Activated CD4-positive, alpha-beta T cell treated with anti-CD3 and anti-CD28 coated beads, Interleukin-2, amount 10 ng/mL, durations not matched to agents 7 days and 5 days (primary cell): ENCODE results near the gene LONP2. TPM values are rescaled to one million over a fixed set of nuclear protein-coding genes. Genes with fewer than 3 reads are reported as not detected.
A peak's percentile ranks its signal among the peaks of the same experiment; 100 is the strongest.

Experiments
- CTCF ChIA-PET: fragments of 350-600 bp; sonication (Branson Sonifier 250); formaldehyde crosslinking; loops from one replicate; lab custom pipeline; 2021; ENCODE audit warnings: antibody characterized with exemption; lab: Charles Lee
- POLR2A ChIA-PET: fragments of 350-600 bp; sonication (Branson Sonifier 250); formaldehyde crosslinking; loops from one replicate; lab custom pipeline; 2021; ENCODE audit warnings: antibody characterized with exemption; lab: Charles Lee
- DNase-seq: peaks from one replicate; pipeline ENCODE4 v3.0.0-alpha.2; 2020
- H3K27ac Mint-ChIP-seq: one replicate; pipeline ENCODE4 v1.8.0; 2021; ENCODE audit warnings: mild to moderate bottlenecking, moderate library complexity, mixed read lengths
- H3K27me3 Mint-ChIP-seq: one replicate; pipeline ENCODE4 v1.8.0; 2021; ENCODE audit warnings: mixed read lengths
- H3K36me3 Mint-ChIP-seq: one replicate; pipeline ENCODE4 v1.8.0; 2021; ENCODE audit warnings: low read depth, mixed read lengths
- H3K4me1 Mint-ChIP-seq: one replicate; pipeline ENCODE4 v1.8.0; 2021; ENCODE audit warnings: mixed read lengths
- H3K4me3 Mint-ChIP-seq: one replicate; pipeline ENCODE4 v1.8.0; 2021; ENCODE audit warnings: mild to moderate bottlenecking, moderate library complexity, mixed read lengths
- H3K9me3 Mint-ChIP-seq: one replicate; pipeline ENCODE4 v1.8.0; 2021; ENCODE audit warnings: mixed read lengths
- total RNA-seq, 2 experiments: library from RNA; stranded (reverse); gene quantifications; one replicate each; pipeline ENCODE4 v1.2.3, GENCODE V29; 2021

Gene LONP2
- 10 to 100 TPM; 62.8 to 68.2 TPM for total RNA-seq

- H3K9me3 Mint-ChIP-seq: peaks cover 13% of the 10 kb centered on the region
- POLR2A ChIA-PET: interaction anchor here (0.5 to 0.6 kb wide), 2 partner anchors 85 to 1683 kb away, joined by 7 to 10 read pairs; no protein-coding TSS in a partner anchor
Measured at GRCh38 chr16:48244080-48244862, at the start of gene LONP2. Gene LONP2 (plus strand): TSS chr16:48244300. CDS start chr16:48244389, 89 bp downstream.

DNA sequence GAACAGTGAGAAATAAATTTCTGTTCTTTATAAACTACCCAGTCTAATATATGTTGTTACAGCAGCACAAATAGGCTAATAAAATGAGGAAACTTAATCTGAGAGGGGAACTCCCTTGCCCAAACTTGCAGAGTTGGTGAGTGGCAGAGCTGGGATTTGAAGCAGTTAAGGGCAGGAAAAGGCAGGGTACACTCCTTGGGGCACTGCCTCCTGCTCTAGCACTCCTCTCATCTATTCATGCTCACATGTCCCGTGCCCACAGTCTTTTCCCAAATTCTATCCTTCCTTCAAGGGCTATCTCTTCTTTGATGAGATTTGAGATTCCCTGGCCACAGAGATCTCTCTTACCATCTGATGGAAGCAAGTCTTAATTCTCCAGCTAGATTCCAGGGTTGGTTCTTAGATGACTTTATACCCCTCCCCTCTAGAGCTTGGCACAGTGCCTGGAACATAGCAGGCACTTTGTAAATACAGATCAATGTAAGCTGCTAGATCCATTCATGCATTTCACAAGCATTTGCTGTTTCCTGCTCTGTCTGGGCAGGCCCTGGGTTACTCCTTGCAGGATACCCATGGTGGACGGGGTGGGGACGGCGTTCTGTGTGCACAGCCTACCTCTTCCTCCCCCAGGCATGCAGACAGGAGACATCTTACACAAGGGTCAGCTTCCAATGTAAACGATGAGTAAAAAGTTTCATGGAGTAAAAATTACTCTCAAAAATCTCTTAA, 49.1 kb upstream of the LONP2 start:
- no peak for DNase-seq
- Mint-ChIP-seq H3K4me1 (peaks cover 1% of the 10 kb centered on the region), H3K36me3 (no peaks in the 10 kb centered on the region), H3K27me3 (peaks cover 1% of the 10 kb centered on the region), H3K27ac (no peak overlapping the region), H3K4me3 (no peak overlapping the region), H3K9me3 (no peaks in the 10 kb centered on the region)
- POLR2A ChIA-PET: no interaction called here
- CTCF ChIA-PET: interaction anchor here (0.8 to 1.4 kb wide), 2 partner anchors 14 to 18 kb away, joined by 3 read pairs; no protein-coding TSS in a partner anchor

More at GRCh38 chr16:48244080-48244862, at the start of gene LONP2:
- Mint-ChIP-seq H3K4me3 (peak within 1 kb of the TSS; percentile 94), H3K27me3 (no peaks in the 10 kb centered on the region), H3K4me1 (peaks cover 35% of the 10 kb centered on the region), H3K27ac (peak within 1 kb of the TSS; percentile 95), H3K36me3 (peaks cover 5% of the 10 kb centered on the region)
- CTCF ChIA-PET: interaction anchor here (1.6 kb wide), 1 partner anchor 379 kb away, joined by 5 read pairs; no protein-coding TSS in a partner anchor
- DNase-seq: peak; percentile 90

DNA sequence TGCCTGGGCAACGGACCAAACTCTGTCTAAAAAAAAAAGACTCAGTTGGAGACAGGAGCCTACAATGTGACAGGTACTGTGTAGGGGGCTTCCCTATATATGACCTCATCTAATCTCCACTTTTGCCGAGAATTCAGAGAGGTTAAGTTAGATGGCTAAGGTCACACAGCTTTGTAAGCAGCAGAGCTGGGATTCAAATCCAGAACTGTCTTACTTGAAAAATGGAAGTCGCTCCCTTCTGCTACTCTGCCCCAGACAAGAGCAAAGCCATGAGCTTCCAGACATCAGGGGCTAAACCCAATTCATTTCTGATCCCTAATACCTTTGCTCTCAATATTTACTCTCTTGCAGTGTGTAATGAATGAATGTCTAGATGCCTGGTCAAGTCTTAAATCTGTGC, 46.8 kb upstream of the LONP2 start:
- Mint-ChIP-seq H3K4me1 (no peaks in the 10 kb centered on the region), H3K4me3 (no peak overlapping the region), H3K27ac (no peak overlapping the region), H3K27me3 (peaks cover 1% of the 10 kb centered on the region), H3K9me3 (no peaks in the 10 kb centered on the region), H3K36me3 (no peaks in the 10 kb centered on the region)
- ChIA-PET CTCF (no interaction called here), POLR2A (interaction anchor here (0.7 kb wide), 1 partner anchor 298 kb away, joined by 7 read pairs; no protein-coding TSS in a partner anchor)
- DNase-seq: no peak

DNA sequence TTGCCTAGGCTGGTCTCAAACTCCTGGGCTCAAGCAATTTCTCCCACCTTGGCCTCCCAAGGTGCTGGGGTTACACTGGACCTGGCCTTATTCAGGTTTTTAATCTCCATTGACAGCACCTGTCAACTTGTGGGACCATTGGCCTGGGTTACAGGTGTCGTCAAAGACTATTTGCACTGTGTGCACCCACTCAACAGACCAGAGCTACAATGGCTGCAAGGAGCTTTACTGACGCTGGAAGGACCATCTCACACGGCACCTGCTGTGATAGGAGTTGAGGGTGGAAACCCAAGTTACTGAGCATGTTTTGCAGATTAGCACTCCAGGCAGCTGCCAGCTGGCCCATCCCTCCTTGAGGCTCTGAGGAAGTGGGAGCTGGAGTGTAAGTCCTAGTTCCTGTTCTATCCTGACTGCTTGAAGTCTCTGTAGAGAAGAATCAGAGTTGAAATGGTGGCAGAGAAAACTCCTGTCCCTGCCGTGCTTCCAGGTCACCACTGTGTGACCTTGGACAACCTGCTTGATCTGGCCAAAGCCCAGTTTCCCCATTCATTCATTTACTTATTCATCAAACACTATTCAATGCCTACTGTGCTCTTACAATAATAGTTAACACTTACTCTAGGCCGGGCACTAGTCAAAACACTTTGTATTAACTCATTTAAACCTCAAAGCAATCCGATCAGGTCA, 42.4 kb upstream of the LONP2 start:
- Mint-ChIP-seq H3K27me3 (peaks cover 3% of the 10 kb centered on the region), H3K9me3 (no peaks in the 10 kb centered on the region), H3K4me3 (no peak overlapping the region), H3K36me3 (no peaks in the 10 kb centered on the region), H3K4me1 (no peaks in the 10 kb centered on the region), H3K27ac (no peak overlapping the region)
- DNase-seq: no peak
- ChIA-PET CTCF (interaction anchor here (0.6 kb wide), 1 partner anchor 40 kb away, joined by 5 read pairs; no protein-coding TSS in a partner anchor), POLR2A (no interaction called here)

DNA sequence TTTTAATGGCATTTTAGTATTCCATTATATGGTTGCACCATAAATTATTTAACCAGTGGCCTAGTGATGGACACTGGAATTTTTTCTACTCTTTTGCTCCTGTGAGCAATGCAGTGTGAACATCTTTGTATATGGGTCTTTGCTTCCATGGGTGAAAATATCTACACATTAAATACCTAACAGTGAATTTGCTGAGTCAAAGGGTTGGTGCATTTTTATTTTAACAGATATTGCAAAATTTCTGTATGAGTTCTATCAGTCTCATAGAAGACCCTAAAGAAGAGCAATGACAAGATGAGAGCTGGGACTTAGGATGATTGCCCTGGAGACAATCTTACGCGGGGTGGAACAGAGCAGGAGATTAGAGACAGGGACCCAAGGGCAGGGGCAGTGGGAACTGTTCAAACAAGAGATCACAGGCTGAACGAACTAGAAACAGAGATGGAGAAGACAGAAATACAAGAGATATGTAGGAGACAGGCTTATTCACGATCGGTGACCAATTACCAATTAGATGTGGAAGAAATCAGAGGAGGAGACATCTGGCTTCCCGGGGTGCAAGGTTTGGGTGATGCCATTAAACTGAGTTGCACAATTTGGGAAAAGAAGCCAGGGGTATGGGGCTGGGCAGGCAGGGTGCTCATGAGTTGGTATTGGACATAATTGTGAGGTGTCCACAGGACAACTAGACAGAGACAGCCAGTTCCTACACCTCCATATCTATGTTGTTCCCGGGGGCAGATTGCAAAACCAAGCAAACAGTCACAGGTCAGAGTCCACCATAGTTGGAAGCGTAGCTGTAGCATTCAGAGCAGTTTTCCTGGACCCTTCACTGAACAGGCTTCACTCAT, 39.9 kb upstream of the LONP2 start:
- Mint-ChIP-seq H3K27ac (no peak overlapping the region), H3K4me3 (no peak overlapping the region), H3K4me1 (no peaks in the 10 kb centered on the region)

DNA sequence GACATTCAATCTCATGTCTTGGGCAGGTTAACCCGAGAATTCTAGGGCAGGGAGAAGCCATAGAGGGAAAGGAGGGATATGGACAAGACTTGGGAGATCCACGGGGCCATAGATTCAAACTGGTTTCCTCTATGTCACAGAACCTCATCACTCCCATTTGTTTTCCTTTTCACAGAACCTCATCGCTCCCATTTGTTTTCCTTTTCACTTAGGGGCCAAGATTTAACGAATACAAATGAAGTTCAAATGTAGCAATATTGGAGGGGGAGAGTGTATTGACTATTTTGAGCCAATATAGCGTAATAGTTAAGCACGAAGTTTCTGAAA, 39.3 kb upstream of the LONP2 start:
- ChIA-PET POLR2A (no interaction called here), CTCF (interaction anchor here (1.5 kb wide), 1 partner anchor 11 kb away, joined by 3 read pairs; no protein-coding TSS in a partner anchor)
- no peak overlapping the region for H3K4me3 Mint-ChIP-seq
- no peaks in the 10 kb centered on the region for H3K4me1 Mint-ChIP-seq
- no peaks in the 10 kb centered on the region for H3K36me3 Mint-ChIP-seq
- no peak for DNase-seq
- no peaks in the 10 kb centered on the region for H3K9me3 Mint-ChIP-seq
- H3K27me3 Mint-ChIP-seq: peaks cover 1% of the 10 kb centered on the region
- no peak overlapping the region for H3K27ac Mint-ChIP-seq

More for the DNA sequence above, 39.9 kb upstream of the LONP2 start:
- DNase-seq: no peak
- POLR2A ChIA-PET: no interaction called here
- H3K27me3 Mint-ChIP-seq: peaks cover 1% of the 10 kb centered on the region
- no peaks in the 10 kb centered on the region for H3K9me3 Mint-ChIP-seq
- CTCF ChIA-PET: interaction anchor here (1.5 kb wide), 1 partner anchor 11 kb away, joined by 3 read pairs; no protein-coding TSS in a partner anchor
- no peaks in the 10 kb centered on the region for H3K36me3 Mint-ChIP-seq

DNA sequence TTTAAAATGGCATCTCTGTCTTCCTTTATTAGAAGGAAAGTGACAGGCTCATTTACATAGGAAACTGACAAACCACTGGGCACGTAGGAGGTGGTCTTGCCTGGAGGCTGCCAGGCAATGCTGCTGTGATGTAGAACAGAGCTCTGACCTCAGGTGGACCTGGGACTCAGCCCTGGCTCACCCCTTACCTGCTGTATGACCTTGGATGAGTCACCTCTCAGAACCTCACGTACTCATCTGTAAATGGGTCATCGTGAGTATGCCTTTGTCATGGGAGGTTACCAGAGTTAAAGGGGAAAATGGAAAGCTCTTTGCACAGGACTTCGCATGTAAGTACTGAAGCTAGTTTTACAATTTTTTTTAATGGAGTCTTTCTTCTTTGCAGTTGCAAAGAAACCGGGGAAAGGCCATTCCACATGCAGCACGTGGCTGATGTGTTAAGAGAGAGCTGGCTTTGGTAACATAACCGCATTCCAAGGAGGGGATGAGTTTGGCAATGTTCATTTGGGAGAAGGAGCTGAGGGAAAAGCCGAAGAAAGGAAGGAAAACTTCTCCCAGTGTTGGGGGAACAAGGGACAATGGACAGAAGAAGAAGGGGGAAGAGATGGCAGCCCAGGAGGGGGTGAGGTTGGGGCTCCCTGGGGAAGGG, 37.4 kb upstream of the LONP2 start:
- H3K9me3 Mint-ChIP-seq: no peaks in the 10 kb centered on the region
- H3K4me3 Mint-ChIP-seq: no peak overlapping the region
- H3K27me3 Mint-ChIP-seq: peaks cover 1% of the 10 kb centered on the region
- ChIA-PET POLR2A (no interaction called here), CTCF (interaction anchor here (0.7 kb wide), 1 partner anchor 16 kb away, joined by 4 read pairs; no protein-coding TSS in a partner anchor)
- H3K36me3 Mint-ChIP-seq: no peaks in the 10 kb centered on the region
- DNase-seq: no peak
- no peaks in the 10 kb centered on the region for H3K4me1 Mint-ChIP-seq
- no peak overlapping the region for H3K27ac Mint-ChIP-seq

- ChIA-PET CTCF (no interaction called here), POLR2A (no interaction called here)
- Mint-ChIP-seq H3K4me3 (no peak overlapping the region), H3K36me3 (no peaks in the 10 kb centered on the region), H3K27me3 (no peaks in the 10 kb centered on the region), H3K4me1 (no peaks in the 10 kb centered on the region), H3K9me3 (no peaks in the 10 kb centered on the region), H3K27ac (no peak overlapping the region)
- no peak for DNase-seq
Measured at GRCh38 chr16:48210747-48211146, 33.4 kb upstream of the LONP2 start.

GRCh38 chr16:48212033-48212432, 32.1 kb upstream of the LONP2 start:
- Mint-ChIP-seq H3K4me3 (no peak overlapping the region), H3K9me3 (no peaks in the 10 kb centered on the region), H3K27me3 (no peaks in the 10 kb centered on the region), H3K27ac (no peak overlapping the region), H3K4me1 (no peaks in the 10 kb centered on the region), H3K36me3 (no peaks in the 10 kb centered on the region)
- ChIA-PET POLR2A (interaction anchor here (0.6 kb wide), 1 partner anchor 333 kb away, joined by 3 read pairs; no protein-coding TSS in a partner anchor), CTCF (interaction anchor here (0.6 to 1.0 kb wide), 2 partner anchors 9 to 110 kb away, joined by 3 read pairs; no protein-coding TSS in a partner anchor)
- no peak for DNase-seq

GRCh38 chr16:48215738-48216137, 28.4 kb upstream of the LONP2 start:
- H3K4me3 Mint-ChIP-seq: no peak overlapping the region
- no peaks in the 10 kb centered on the region for H3K4me1 Mint-ChIP-seq
- CTCF ChIA-PET: interaction anchor here (1.1 kb wide), 1 partner anchor 11 kb away, joined by 3 read pairs; no protein-coding TSS in a partner anchor
- peaks cover 2% of the 10 kb centered on the region for H3K27me3 Mint-ChIP-seq
- no peaks in the 10 kb centered on the region for H3K9me3 Mint-ChIP-seq
- POLR2A ChIA-PET: no interaction called here
- H3K36me3 Mint-ChIP-seq: no peaks in the 10 kb centered on the region
- H3K27ac Mint-ChIP-seq: no peak overlapping the region
- no peak for DNase-seq

DNA sequence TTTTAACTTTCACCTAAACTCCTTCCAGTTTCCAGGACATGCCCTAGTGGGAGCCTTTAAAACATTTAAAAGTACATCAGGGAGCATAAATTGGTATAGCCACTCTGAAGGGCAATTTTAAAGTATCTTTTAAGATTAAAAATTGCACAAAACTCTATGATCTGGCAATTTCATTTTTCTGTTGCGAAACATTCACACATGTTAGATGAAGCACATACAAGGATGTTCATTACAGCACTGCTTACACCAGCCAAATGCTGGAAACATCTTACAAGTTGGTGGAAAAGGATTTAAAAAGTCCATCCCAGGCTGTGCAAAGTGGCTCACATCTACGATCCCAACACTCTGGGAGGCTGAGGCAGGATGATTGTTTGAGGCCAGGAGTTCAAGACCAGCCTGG, 26.4 kb upstream of the LONP2 start:
- ChIA-PET POLR2A (no interaction called here), CTCF (no interaction called here)
- H3K27ac Mint-ChIP-seq: no peak overlapping the region
- no peaks in the 10 kb centered on the region for H3K36me3 Mint-ChIP-seq
- no peak for DNase-seq
- H3K9me3 Mint-ChIP-seq: no peaks in the 10 kb centered on the region
- H3K27me3 Mint-ChIP-seq: peaks cover 2% of the 10 kb centered on the region
- no peak overlapping the region for H3K4me3 Mint-ChIP-seq
- no peaks in the 10 kb centered on the region for H3K4me1 Mint-ChIP-seq
